Neural progenitor cell (in vitro differentiated cells): ENCODE measurements around the gene TMEM95.

Source experiments
- CTCF ChIP-seq: fragments of 200-600 bp; sonication (generic); IDR thresholded peaks from 2 replicates; pipeline ENCODE4 v1.5.1; 2017; ENCODE audit warnings: antibody characterized with exemption, mild to moderate bottlenecking
- EZH2 ChIP-seq: fragments of 200-600 bp; sonication (generic); IDR thresholded peaks from 2 replicates; pipeline ENCODE4 v1.6.1; 2017; ENCODE audit warnings: antibody characterized with exemption, mild to moderate bottlenecking, moderate library complexity

GRCh38 chr17:7356756-7357155, 1.8 kb downstream of the TMEM95 start:
- TF ChIP-seq CTCF: no peak
- TF ChIP-seq EZH2: no peak
